Measurements from ENCODE around the gene KRTAP29-1. TPM values are rescaled to one million over a fixed set of nuclear protein-coding genes. Genes with fewer than 3 reads are reported as not detected.

The KRTAP29-1 gene
- total RNA-seq, 1 donor, result not detected

DNA sequence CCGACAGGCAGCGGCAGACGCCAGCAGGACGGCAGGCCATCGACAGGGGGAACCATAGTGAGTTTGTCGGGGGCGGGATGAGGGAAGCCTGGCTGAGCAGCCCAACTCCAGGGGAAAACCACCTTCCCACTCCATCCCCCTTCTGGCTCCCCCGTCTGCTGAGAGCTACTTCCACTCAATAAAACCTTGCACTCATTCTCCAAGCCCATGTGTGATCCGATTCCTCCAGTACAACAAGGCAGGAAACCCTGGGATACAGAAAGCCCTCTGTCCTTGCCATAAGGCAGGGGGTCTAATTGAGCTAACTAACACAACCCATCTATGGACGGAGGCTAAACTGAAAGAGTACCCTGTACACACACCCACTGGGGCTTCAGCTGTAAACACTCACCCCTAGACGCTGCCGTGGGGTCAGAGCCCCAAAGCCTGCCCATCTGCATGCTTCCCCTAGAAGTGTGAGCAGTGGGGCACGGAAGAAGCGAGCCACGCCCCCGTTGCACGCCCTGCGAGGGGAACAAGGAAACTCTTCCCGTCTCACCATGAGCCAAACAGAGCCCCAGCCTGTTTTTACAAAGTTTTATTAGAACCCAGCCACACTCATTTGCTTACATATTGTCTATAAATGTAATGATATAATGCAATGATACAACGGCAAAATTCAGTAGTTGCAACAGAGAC lies 4.1 kb downstream of the KRTAP29-1 start:
- no peak for TF ChIP-seq CTCF (IDR thresholded peaks at IDR 0.05; ENCODE audit: insufficient read depth, low read depth, low read length)
- DNase-seq (ENCODE audit: low read depth), result no peak

GRCh38 chr17:41296846-41297245 lies 5.8 kb downstream of the KRTAP29-1 start:
- no peak overlapping the region for H3K4me3 ChIP-seq (ENCODE audit: low read depth, low read length)
- no peak for TF ChIP-seq CTCF (IDR thresholded peaks at IDR 0.05; ENCODE audit: insufficient read depth, low read depth, low read length)
- DNase-seq (ENCODE audit: low read depth), result no peak

More for the DNA sequence above, 4.1 kb downstream of the KRTAP29-1 start:
- no peak overlapping the region for H3K4me3 ChIP-seq (ENCODE audit: low read depth, low read length)

DNA sequence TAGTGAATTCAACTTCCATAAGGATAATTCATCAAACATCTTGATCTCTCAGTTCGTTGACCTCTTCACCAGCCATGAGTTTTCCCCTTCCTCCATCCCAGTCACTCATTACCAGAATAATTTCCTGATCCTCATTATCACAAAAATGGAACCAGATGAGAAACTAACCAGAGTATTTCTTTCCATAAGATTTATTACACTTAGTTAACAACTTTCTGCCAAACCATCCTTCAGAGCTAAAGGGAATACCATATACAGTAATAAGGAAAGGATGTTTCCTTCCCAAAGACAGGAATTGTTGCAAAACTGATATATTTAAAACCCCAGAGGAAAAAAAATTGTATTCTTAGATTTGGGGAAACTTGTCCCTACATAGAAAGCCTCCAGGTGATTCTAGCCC lies 8.6 kb downstream of the KRTAP29-1 start:
- no peak for DNase-seq (ENCODE audit: low read depth)
- TF ChIP-seq CTCF (IDR thresholded peaks at IDR 0.05; ENCODE audit: insufficient read depth, low read depth, low read length), result no peak
- H3K4me3 ChIP-seq (ENCODE audit: low read depth, low read length), result no peak overlapping the region

- no peak for TF ChIP-seq CTCF (IDR thresholded peaks at IDR 0.05; ENCODE audit: insufficient read depth, low read depth, low read length)
- DNase-seq (ENCODE audit: low read depth), result peak; percentile 8
These were observed 15.6 kb downstream of the KRTAP29-1 start for GRCh38 chr17:41287050-41287449.

DNA sequence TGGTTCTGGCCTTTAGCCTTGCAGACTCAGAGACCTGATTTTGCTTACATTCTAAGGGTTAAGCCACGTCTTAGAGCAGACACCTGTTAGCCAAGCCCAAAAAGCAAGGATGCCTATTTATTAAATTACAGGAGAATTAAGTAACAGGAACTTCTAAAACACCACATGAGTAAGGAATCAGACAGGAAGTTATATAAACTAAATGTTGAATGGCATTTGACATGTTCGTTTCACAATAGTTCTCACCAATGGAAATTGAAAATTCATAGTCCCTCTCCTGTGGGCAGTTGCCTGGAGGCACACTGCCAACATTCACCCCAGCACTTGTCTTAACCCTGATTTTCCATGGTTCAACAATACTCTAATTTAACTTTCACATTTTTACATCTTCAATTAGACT lies 18.1 kb downstream of the KRTAP29-1 start:
- no peak overlapping the region for H3K4me3 ChIP-seq (ENCODE audit: low read depth, low read length)
- peak; percentile 3 for DNase-seq (ENCODE audit: low read depth)
- TF ChIP-seq CTCF (IDR thresholded peaks at IDR 0.05; ENCODE audit: insufficient read depth, low read depth, low read length), result no peak

More at GRCh38 chr17:41287050-41287449, 15.6 kb downstream of the KRTAP29-1 start:
- H3K4me3 ChIP-seq (ENCODE audit: low read depth, low read length), result no peak overlapping the region

- no peak for TF ChIP-seq CTCF (IDR thresholded peaks at IDR 0.05; ENCODE audit: insufficient read depth, low read depth, low read length)
- peak; percentile 48 for DNase-seq (ENCODE audit: low read depth)
- H3K4me3 ChIP-seq (ENCODE audit: low read depth, low read length), result no peak overlapping the region
These were observed 18.6 kb downstream of the KRTAP29-1 start for GRCh38 chr17:41284043-41284442.

All from fibroblast of villous mesenchyme (primary cell).